Measurements from ENCODE around the gene MOV10.
"Not testable (repeated sequence)": the region's sequence is repeated elsewhere in the genome, so short reads cannot be mapped to it uniquely, and the experiment has no call there.

The MOV10 gene

GRCh38 chr1:112714313-112715263, 40.1 kb downstream of the MOV10 start:
- FAIRE-seq, result no peak

- no peak for FAIRE-seq
These were observed 41.0 kb downstream of the MOV10 start, which contains the start of gene PPM1J for GRCh38 chr1:112715264-112716053. Gene PPM1J (minus strand): TSS chr1:112715332. CDS start chr1:112715301, 31 bp downstream.

GRCh38 chr1:112716133-112716720, 41.8 kb downstream of the MOV10 start:
- no peak for FAIRE-seq

GRCh38 chr1:112717263-112717873, 42.9 kb downstream of the MOV10 start:
- FAIRE-seq, result no peak

- FAIRE-seq, result no peak
These were observed 44.4 kb downstream of the MOV10 start for GRCh38 chr1:112718691-112719418.

GRCh38 chr1:112719706-112720105, 45.2 kb downstream of the MOV10 start:
- no peak for FAIRE-seq

GRCh38 chr1:112720800-112721199, 46.3 kb downstream of the MOV10 start:
- no peak for FAIRE-seq

GRCh38 chr1:112721294-112721693, 46.8 kb downstream of the MOV10 start:
- not testable (repeated sequence) for FAIRE-seq

GRCh38 chr1:112721966-112722524, 47.6 kb downstream of the MOV10 start:
- FAIRE-seq, result no peak

GRCh38 chr1:112722601-112723510, 48.4 kb downstream of the MOV10 start:
- FAIRE-seq, result no peak

GRCh38 chr1:112723511-112723839, 49.0 kb downstream of the MOV10 start:
- FAIRE-seq, result no peak

- FAIRE-seq, result not testable (repeated sequence)
These were observed 49.8 kb downstream of the MOV10 start for GRCh38 chr1:112724240-112724639.

- FAIRE-seq, result no peak
These were observed 53.3 kb downstream of the MOV10 start for GRCh38 chr1:112727716-112728115.

- not testable (repeated sequence) for FAIRE-seq
These were observed 54.0 kb downstream of the MOV10 start for GRCh38 chr1:112728306-112728971.

- FAIRE-seq, result not testable (repeated sequence)
These were observed 54.6 kb downstream of the MOV10 start for GRCh38 chr1:112729011-112729410.

- FAIRE-seq, result no peak
These were observed 55.5 kb downstream of the MOV10 start for GRCh38 chr1:112729909-112730308.

GRCh38 chr1:112731451-112731850, 57.0 kb downstream of the MOV10 start:
- FAIRE-seq, result no peak

- no peak for FAIRE-seq
These were observed 61.3 kb downstream of the MOV10 start for GRCh38 chr1:112735752-112736151.

GRCh38 chr1:112737573-112737972, 63.1 kb downstream of the MOV10 start:
- FAIRE-seq, result no peak

Measured in endometrium (tissue), 2 donors.